HEK293 (cell line): ENCODE measurements around the gene EEF1A2.

Experiments used
- GLI4 ChIP-seq: fragments of 450-650 bp; formaldehyde crosslinking; IDR thresholded peaks from 2 replicates; pipeline ENCODE4 v1.5.1; 2016; ENCODE audit warnings: missing biosample characterization, missing genetic modification characterization
- SP2 ChIP-seq: fragments of 450-650 bp; formaldehyde crosslinking; IDR thresholded peaks from 2 replicates; pipeline ENCODE4 v1.5.1; 2016; ENCODE audit warnings: missing biosample characterization, missing genetic modification characterization
- TF ChIP-seq, protein P1 (sequence below): fragments of 450-650 bp; formaldehyde crosslinking; IDR thresholded peaks from 2 replicates; pipeline ENCODE4 v1.5.1; 2016; ENCODE audit warnings: missing biosample characterization, missing genetic modification characterization

DNA sequence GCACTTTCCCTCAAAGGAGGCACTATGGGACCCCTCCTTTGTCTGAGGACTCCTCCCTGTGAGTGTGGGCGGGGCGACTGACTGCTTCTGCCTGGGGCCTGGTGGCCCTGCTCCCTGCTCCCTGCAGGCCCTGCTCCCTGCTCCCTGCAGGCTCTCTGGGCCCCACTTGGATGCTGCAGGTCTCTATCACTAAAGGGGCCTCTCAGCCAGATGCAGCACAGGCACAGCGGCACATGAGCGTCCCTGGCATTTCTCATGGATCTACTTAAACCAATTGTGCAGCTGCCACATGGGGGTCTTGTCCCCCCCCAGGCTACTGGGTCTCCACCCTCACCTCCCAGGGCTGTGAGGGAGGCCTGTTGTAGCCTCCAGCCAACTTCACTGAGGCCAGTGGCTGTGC lies 7.8 kb downstream of the EEF1A2 start:
- TF ChIP-seq, protein P1, sequence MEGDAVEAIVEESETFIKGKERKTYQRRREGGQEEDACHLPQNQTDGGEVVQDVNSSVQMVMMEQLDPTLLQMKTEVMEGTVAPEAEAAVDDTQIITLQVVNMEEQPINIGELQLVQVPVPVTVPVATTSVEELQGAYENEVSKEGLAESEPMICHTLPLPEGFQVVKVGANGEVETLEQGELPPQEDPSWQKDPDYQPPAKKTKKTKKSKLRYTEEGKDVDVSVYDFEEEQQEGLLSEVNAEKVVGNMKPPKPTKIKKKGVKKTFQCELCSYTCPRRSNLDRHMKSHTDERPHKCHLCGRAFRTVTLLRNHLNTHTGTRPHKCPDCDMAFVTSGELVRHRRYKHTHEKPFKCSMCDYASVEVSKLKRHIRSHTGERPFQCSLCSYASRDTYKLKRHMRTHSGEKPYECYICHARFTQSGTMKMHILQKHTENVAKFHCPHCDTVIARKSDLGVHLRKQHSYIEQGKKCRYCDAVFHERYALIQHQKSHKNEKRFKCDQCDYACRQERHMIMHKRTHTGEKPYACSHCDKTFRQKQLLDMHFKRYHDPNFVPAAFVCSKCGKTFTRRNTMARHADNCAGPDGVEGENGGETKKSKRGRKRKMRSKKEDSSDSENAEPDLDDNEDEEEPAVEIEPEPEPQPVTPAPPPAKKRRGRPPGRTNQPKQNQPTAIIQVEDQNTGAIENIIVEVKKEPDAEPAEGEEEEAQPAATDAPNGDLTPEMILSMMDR, result no peak
- no peak for TF ChIP-seq SP2 (tag by site-specific recombination)
- TF ChIP-seq GLI4, result no peak
